ENCODE measurements around the gene PRDM1. TPM values are rescaled to one million over a fixed set of nuclear protein-coding genes. Genes with fewer than 3 reads are reported as not detected.

Gene PRDM1
- total RNA-seq, 1 experiment from 2014 or later = 0.31 TPM

- DNase-seq (ENCODE audit: low spot score) = no peak
These were observed 30.1 kb downstream of the PRDM1 start for GRCh38 chr6:106116125-106116832.

- no peak for DNase-seq (ENCODE audit: low spot score)
These were observed 31.4 kb downstream of the PRDM1 start for GRCh38 chr6:106117579-106117978.

- no peak for DNase-seq (ENCODE audit: low spot score)
These were observed 32.8 kb downstream of the PRDM1 start for GRCh38 chr6:106118835-106119431.

- DNase-seq (ENCODE audit: low spot score) = no peak
These were observed 33.4 kb downstream of the PRDM1 start for GRCh38 chr6:106119546-106119945.

- no peak for DNase-seq (ENCODE audit: low spot score)
These were observed 33.9 kb downstream of the PRDM1 start for GRCh38 chr6:106120006-106120405.

GRCh38 chr6:106120406-106120805, 34.3 kb downstream of the PRDM1 start:
- no peak for DNase-seq (ENCODE audit: low spot score)

GRCh38 chr6:106122306-106122918, 36.3 kb downstream of the PRDM1 start:
- DNase-seq (ENCODE audit: low spot score) = no peak

GRCh38 chr6:106122938-106123656, 37.0 kb downstream of the PRDM1 start:
- no peak for DNase-seq (ENCODE audit: low spot score)

- no peak for DNase-seq (ENCODE audit: low spot score)
These were observed 37.9 kb downstream of the PRDM1 start for GRCh38 chr6:106124015-106124414.

- no peak for DNase-seq (ENCODE audit: low spot score)
These were observed 38.6 kb downstream of the PRDM1 start for GRCh38 chr6:106124437-106125430.

- peak; percentile 39 for DNase-seq (ENCODE audit: low spot score)
These were observed 39.8 kb downstream of the PRDM1 start for GRCh38 chr6:106125925-106126435.

- DNase-seq (ENCODE audit: low spot score) = no peak
These were observed 40.3 kb downstream of the PRDM1 start for GRCh38 chr6:106126482-106126881.

- DNase-seq (ENCODE audit: low spot score) = peak; percentile 72
These were observed 43.0 kb downstream of the PRDM1 start for GRCh38 chr6:106128981-106129781.

GRCh38 chr6:106132153-106132698, 46.1 kb downstream of the PRDM1 start:
- DNase-seq (ENCODE audit: low spot score) = no peak

- no peak for DNase-seq (ENCODE audit: low spot score)
These were observed 46.9 kb downstream of the PRDM1 start for GRCh38 chr6:106133040-106133439.

GRCh38 chr6:106134087-106134770, 48.1 kb downstream of the PRDM1 start:
- DNase-seq (ENCODE audit: low spot score) = peak; percentile 23

- DNase-seq (ENCODE audit: low spot score) = peak; percentile 83
These were observed 48.9 kb downstream of the PRDM1 start for GRCh38 chr6:106134906-106135634.

GRCh38 chr6:106135911-106136571, 49.9 kb downstream of the PRDM1 start:
- no peak for DNase-seq (ENCODE audit: low spot score)
